HEK293 (cell line): ENCODE measurements around the gene IMPACT.

Experiments used
- CTCF ChIP-seq: fragments of 450-650 bp; formaldehyde crosslinking; IDR thresholded peaks from 2 replicates; pipeline ENCODE4 v1.5.1; 2016; ENCODE audit warnings: missing biosample characterization, missing genetic modification characterization
- PBX3 ChIP-seq: sonication (generic); formaldehyde crosslinking; IDR thresholded peaks from 2 replicates; pipeline ENCODE4 v1.8.1; 2022; ENCODE audit warnings: mild to moderate bottlenecking, moderate library complexity, missing genetic modification reagents
- ZNF777 ChIP-seq: fragments of 450-650 bp; formaldehyde crosslinking; IDR thresholded peaks from 2 replicates; pipeline ENCODE4 v1.5.1; 2017; ENCODE audit warnings: missing biosample characterization, missing genetic modification characterization, borderline replicate concordance

GRCh38 chr18:24429188-24429587, 2.7 kb downstream of the IMPACT start:
- TF ChIP-seq CTCF (no peak), ZNF777 (tag by site-specific recombination) (no peak), PBX3 (CRISPR knock-in tag) (no peak)
